Neural progenitor cell (in vitro differentiated cells): Measurements from ENCODE around the gene KRT33B.

Experiments used
- CTCF ChIP-seq: fragments of 200-600 bp; sonication (generic); IDR thresholded peaks from 2 replicates; pipeline ENCODE4 v1.5.1; 2017; ENCODE audit warnings: antibody characterized with exemption, mild to moderate bottlenecking
- EZH2 ChIP-seq: fragments of 200-600 bp; sonication (generic); IDR thresholded peaks from 2 replicates; pipeline ENCODE4 v1.6.1; 2017; ENCODE audit warnings: antibody characterized with exemption, mild to moderate bottlenecking, moderate library complexity
- EZH2phosphoT487 ChIP-seq: fragments of 200-600 bp; sonication (generic); IDR thresholded peaks from 2 replicates; pipeline ENCODE4 v1.6.1; 2017; ENCODE audit warnings: antibody characterized with exemption

GRCh38 chr17:41322903-41323895 is 46.4 kb downstream of the KRT33B start:
- no peak for TF ChIP-seq CTCF
- TF ChIP-seq EZH2phosphoT487, result no peak
- no peak for TF ChIP-seq EZH2
